Astrocyte (in vitro differentiated cells and primary cell): ENCODE data around the gene PTPRD. TPM values are rescaled to one million over a fixed set of nuclear protein-coding genes. Genes with fewer than 3 reads are reported as not detected.
A peak's percentile ranks its signal among the peaks of the same experiment; 100 is the strongest.

Source experiments
- DNase-seq: peaks from one replicate; pipeline ENCODE4 v3.0.0-alpha.2; 2010; ENCODE audit warnings: low read depth
- FAIRE-seq: peaks from 2 replicates; lab custom pipeline; 2011; peaks lifted over from hg19 to GRCh38; lab: Jason Lieb, UNC
- H2AFZ ChIP-seq: 2 replicates; pipeline ENCODE4 v1.6.0; 2012; ENCODE audit warnings: low read depth, low read length, inconsistent platforms
- H3K27ac ChIP-seq: 2 replicates; pipeline ENCODE4 v1.5.1; 2011; ENCODE audit warnings: low read depth, low read length, inconsistent platforms
- H3K27me3 ChIP-seq: 2 replicates; pipeline ENCODE4 v1.6.0; 2011; ENCODE audit warnings: low read length, inconsistent platforms; ENCODE audit not compliant: insufficient read depth
- H3K36me3 ChIP-seq: 2 replicates; pipeline ENCODE4 v1.5.1; 2011; ENCODE audit warnings: low read length, inconsistent platforms; ENCODE audit not compliant: insufficient read depth
- H3K4me1 ChIP-seq: 2 replicates; pipeline ENCODE4 v1.5.1; 2011; ENCODE audit warnings: low read length, inconsistent platforms; ENCODE audit not compliant: insufficient read depth
- H3K4me2 ChIP-seq: 2 replicates; pipeline ENCODE4 v1.6.0; 2012; ENCODE audit warnings: low read length, inconsistent platforms
- H3K4me3 ChIP-seq: 2 replicates; pipeline ENCODE4 v1.5.1; 2011; ENCODE audit warnings: low read depth, mild to moderate bottlenecking, low read length, inconsistent platforms; ENCODE audit not compliant: insufficient read depth
- H3K79me2 ChIP-seq: 2 replicates; pipeline ENCODE4 v1.6.0; 2012; ENCODE audit warnings: mild to moderate bottlenecking, low read length, inconsistent platforms; ENCODE audit not compliant: insufficient read depth
- H3K9ac ChIP-seq: 2 replicates; pipeline ENCODE4 v1.6.0; 2012; ENCODE audit warnings: mild to moderate bottlenecking, low read length, inconsistent platforms
- H3K9me3 ChIP-seq: 2 replicates; pipeline ENCODE4 v1.5.1; 2012; ENCODE audit warnings: low read depth, mild to moderate bottlenecking, low read length, inconsistent platforms; ENCODE audit not compliant: insufficient read depth
- H4K20me1 ChIP-seq: 2 replicates; pipeline ENCODE4 v1.6.0; 2012; ENCODE audit warnings: low read length, inconsistent platforms; ENCODE audit not compliant: insufficient read depth
- H3K27ac Mint-ChIP-seq: one replicate; pipeline ENCODE4 v1.8.0; 2021; ENCODE audit warnings: mild to moderate bottlenecking, mixed read lengths; ENCODE audit not compliant: unreplicated experiment
- H3K27me3 Mint-ChIP-seq: one replicate; pipeline ENCODE4 v1.8.0; 2021; ENCODE audit warnings: low read depth, mixed read lengths; ENCODE audit not compliant: unreplicated experiment
- H3K36me3 Mint-ChIP-seq: one replicate; pipeline ENCODE4 v1.8.0; 2021; ENCODE audit warnings: low read depth, mixed read lengths; ENCODE audit not compliant: unreplicated experiment
- H3K4me1 Mint-ChIP-seq: one replicate; pipeline ENCODE4 v1.8.0; 2021; ENCODE audit warnings: low read depth, mixed read lengths; ENCODE audit not compliant: unreplicated experiment
- H3K4me3 Mint-ChIP-seq: one replicate; pipeline ENCODE4 v1.8.0; 2021; ENCODE audit warnings: mild to moderate bottlenecking, moderate library complexity, mixed read lengths; ENCODE audit not compliant: unreplicated experiment
- H3K9me3 Mint-ChIP-seq: one replicate; pipeline ENCODE4 v1.8.0; 2021; ENCODE audit warnings: mild to moderate bottlenecking, mixed read lengths; ENCODE audit not compliant: unreplicated experiment
- EZH2 ChIP-seq: IDR thresholded peaks from 2 replicates; pipeline ENCODE4 v1.6.1; 2012; ENCODE audit warnings: mild to moderate bottlenecking, low read length, inconsistent platforms; ENCODE audit not compliant: insufficient read depth
- total RNA-seq: library from RNA; stranded (reverse); gene quantifications from 2 replicates; pipeline ENCODE4 v1.2.1, GENCODE V29; 2021
- TF ChIP-seq, protein P1 (sequence below): IDR thresholded peaks from 2 replicates; pipeline ENCODE4 v1.5.1; 2011; ENCODE audit warnings: low read depth, mild to moderate bottlenecking, inconsistent platforms, low read length, moderate library complexity; ENCODE audit not compliant: insufficient read depth

PTPRD gene
- total RNA-seq, 1 donor from 2014 or later: 88.1 TPM

DNA sequence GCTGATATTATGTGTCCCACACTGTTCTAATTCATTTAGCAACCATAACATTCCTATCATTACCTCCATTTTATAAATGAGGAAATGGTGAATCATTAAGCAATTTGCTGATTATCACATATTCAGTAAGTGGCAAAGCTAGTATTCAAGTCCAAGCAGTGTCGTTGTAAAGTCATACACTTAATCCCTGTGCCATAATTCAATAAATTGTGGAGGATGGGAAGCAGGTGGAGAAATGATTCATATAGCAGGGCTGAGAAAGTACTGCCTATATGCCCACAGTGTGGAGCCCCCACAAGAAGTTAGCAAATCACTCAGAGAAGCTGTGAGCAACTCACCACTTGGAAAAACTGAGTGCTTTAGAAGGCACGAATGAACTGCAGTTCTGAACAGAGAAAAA, 691.0 kb downstream of the PTPRD start:
- H3K27ac Mint-ChIP-seq: no peak overlapping the region
- Histone ChIP-seq H3K27me3 (no peaks in the 10 kb centered on the region), H2AFZ (no peak overlapping the region), H3K4me3 (no peak overlapping the region), H3K9ac (no peak overlapping the region), H4K20me1 (no peaks in the 10 kb centered on the region), H3K4me1 (no peaks in the 10 kb centered on the region), H3K79me2 (no peaks in the 10 kb centered on the region), H3K36me3 (no peaks in the 10 kb centered on the region), H3K9me3 (no peaks in the 10 kb centered on the region), H3K27ac (no peak overlapping the region), H3K4me2 (no peak overlapping the region)
- TF ChIP-seq, protein P1, sequence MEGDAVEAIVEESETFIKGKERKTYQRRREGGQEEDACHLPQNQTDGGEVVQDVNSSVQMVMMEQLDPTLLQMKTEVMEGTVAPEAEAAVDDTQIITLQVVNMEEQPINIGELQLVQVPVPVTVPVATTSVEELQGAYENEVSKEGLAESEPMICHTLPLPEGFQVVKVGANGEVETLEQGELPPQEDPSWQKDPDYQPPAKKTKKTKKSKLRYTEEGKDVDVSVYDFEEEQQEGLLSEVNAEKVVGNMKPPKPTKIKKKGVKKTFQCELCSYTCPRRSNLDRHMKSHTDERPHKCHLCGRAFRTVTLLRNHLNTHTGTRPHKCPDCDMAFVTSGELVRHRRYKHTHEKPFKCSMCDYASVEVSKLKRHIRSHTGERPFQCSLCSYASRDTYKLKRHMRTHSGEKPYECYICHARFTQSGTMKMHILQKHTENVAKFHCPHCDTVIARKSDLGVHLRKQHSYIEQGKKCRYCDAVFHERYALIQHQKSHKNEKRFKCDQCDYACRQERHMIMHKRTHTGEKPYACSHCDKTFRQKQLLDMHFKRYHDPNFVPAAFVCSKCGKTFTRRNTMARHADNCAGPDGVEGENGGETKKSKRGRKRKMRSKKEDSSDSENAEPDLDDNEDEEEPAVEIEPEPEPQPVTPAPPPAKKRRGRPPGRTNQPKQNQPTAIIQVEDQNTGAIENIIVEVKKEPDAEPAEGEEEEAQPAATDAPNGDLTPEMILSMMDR: no peak
- TF ChIP-seq EZH2: no peak
- DNase-seq (no peak), FAIRE-seq (no peak)
- no peaks in the 10 kb centered on the region for H3K27me3 Mint-ChIP-seq
- no peaks in the 10 kb centered on the region for H3K4me1 Mint-ChIP-seq
- no peak overlapping the region for H3K4me3 Mint-ChIP-seq
- no peaks in the 10 kb centered on the region for H3K9me3 Mint-ChIP-seq
- H3K36me3 Mint-ChIP-seq: no peaks in the 10 kb centered on the region

DNA sequence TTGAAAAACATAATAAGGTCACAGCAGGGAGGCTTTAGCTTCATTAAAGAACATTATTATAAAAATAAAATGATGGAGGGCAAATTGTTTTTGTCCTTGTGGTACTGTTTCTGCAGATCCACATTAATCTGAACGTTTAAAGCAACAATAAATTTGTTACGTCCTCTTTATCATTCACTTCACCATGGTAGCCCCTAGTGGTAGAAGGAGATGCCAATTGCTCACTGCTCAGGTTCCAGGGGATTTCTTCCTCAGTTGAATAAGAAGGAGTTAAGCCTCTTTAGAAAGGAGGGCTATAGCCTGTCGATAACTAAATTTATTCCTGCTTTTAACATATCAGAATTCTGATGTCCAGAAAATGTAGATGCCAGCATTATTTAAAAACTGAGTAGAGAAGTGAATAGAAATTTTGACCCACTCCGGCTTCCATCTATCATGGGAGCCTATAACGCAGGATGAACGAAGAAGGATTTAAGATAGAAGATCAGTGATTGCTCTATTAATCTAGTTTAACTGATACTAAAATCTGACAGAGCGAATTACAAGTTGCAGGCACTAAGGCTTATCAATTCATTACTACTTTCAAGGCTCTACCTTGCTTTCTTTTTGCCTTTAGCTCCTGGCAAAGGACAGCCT, 692.3 kb downstream of the PTPRD start:
- Histone ChIP-seq H4K20me1 (no peaks in the 10 kb centered on the region), H2AFZ (no peak overlapping the region), H3K4me1 (no peaks in the 10 kb centered on the region), H3K9me3 (no peaks in the 10 kb centered on the region), H3K36me3 (no peaks in the 10 kb centered on the region), H3K4me3 (no peak overlapping the region), H3K9ac (no peak overlapping the region), H3K27ac (no peak overlapping the region), H3K27me3 (no peaks in the 10 kb centered on the region), H3K4me2 (no peak overlapping the region), H3K79me2 (no peaks in the 10 kb centered on the region)
- DNase-seq (no peak), FAIRE-seq (no peak)
- Mint-ChIP-seq H3K4me3 (no peak overlapping the region), H3K9me3 (no peaks in the 10 kb centered on the region), H3K27me3 (no peaks in the 10 kb centered on the region), H3K4me1 (no peaks in the 10 kb centered on the region), H3K27ac (no peak overlapping the region), H3K36me3 (no peaks in the 10 kb centered on the region)
- TF ChIP-seq, protein P1: peak; percentile 19
- TF ChIP-seq EZH2: no peak

DNA sequence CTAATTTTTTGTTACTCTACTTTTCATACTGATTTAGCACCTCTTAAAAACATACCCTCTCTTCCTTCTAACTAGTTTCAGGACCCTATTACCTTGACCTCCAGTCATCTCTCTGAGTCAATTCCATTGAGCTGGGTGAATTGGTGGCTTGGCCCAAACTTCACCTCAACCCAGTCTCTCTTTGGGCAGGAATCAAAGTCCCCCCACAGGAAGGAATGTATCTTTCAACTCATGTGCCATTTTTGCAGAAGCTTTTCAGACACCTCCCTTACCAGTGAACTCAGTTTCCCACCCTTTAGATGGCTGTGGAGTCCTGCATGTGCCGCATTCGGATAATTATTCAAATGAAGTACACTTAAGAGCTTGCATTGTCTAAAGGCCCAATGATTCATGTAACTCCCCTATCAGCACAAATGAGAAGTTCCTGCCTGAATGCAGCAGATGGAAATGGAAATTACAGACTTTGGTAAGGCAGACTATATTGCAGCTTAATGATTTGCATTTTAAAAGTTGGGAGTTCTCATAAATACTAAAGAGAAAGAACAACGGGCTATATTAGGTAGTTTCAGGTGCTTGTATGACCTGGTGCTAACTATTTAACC, 693.5 kb downstream of the PTPRD start:
- no peak for FAIRE-seq
- H3K4me1 Mint-ChIP-seq: no peaks in the 10 kb centered on the region
- no peak for TF ChIP-seq EZH2
- TF ChIP-seq, protein P1: no peak

More for the DNA sequence above, 693.5 kb downstream of the PTPRD start:
- Histone ChIP-seq H3K4me2 (no peak overlapping the region), H3K4me3 (no peak overlapping the region), H3K27me3 (no peaks in the 10 kb centered on the region), H2AFZ (no peak overlapping the region), H3K9ac (no peak overlapping the region), H3K4me1 (no peaks in the 10 kb centered on the region), H3K36me3 (no peaks in the 10 kb centered on the region), H3K79me2 (no peaks in the 10 kb centered on the region), H3K9me3 (no peaks in the 10 kb centered on the region), H3K27ac (no peak overlapping the region), H4K20me1 (no peaks in the 10 kb centered on the region)
- DNase-seq: no peak
- Mint-ChIP-seq H3K27ac (no peak overlapping the region), H3K27me3 (no peaks in the 10 kb centered on the region), H3K36me3 (no peaks in the 10 kb centered on the region), H3K9me3 (peaks cover 4% of the 10 kb centered on the region), H3K4me3 (no peak overlapping the region)
